NCI-H1105 (cell line): ENCODE data around the gene CD4.
A peak's percentile ranks its signal among the peaks of the same experiment; 100 is the strongest.

Experiments used
- DNase-seq: peaks from one replicate; lab custom pipeline; 2025; lab: John Stamatoyannopoulos, UW

The CD4 gene

DNA sequence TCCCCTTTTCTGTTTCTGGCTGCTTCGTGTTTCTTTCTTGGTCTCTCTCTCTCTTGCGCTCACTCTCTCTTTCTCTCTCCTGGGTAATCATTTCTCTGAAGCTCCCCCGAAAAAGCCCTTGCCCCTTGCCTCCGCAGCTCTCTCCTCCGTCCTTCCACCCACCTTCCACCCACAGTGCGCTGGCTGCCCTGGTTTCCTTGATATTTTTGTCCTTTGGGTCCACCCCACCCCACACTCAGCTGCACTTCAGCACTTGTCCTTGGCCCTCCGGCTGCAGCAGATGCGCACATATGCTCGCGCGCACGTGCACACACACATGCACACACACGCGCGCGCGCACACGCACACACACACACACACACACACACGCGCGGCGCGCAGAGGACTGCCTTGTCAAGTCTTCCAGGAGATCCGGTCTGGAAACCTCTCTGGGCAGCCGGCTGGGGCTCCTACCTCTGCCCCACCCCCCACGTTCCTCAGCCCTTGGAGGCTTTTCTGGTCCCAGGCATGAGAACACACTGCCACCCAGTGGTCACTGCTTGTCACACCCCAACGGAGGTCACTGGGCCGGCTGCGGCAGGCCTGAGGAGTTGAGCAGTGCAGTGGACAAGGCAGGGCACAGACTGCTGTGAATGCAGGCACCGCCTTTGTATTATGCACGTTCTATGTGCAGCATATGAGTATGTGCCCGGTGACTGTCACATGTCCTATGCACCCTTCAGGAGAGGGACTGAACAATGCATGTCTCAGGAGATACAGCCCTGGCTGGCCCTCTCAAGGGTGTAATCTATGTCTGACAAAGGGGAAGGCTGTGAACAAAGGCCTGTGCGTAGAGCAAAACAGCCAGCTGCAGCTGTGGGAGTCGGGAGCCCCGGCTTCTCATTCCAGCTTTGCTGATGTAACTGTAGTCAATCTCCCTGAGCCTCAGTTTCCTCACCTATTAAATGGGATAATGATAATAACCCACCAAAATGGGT, 10.5 kb upstream of the CD4 start:
- DNase-seq, result peak; percentile 93

DNA sequence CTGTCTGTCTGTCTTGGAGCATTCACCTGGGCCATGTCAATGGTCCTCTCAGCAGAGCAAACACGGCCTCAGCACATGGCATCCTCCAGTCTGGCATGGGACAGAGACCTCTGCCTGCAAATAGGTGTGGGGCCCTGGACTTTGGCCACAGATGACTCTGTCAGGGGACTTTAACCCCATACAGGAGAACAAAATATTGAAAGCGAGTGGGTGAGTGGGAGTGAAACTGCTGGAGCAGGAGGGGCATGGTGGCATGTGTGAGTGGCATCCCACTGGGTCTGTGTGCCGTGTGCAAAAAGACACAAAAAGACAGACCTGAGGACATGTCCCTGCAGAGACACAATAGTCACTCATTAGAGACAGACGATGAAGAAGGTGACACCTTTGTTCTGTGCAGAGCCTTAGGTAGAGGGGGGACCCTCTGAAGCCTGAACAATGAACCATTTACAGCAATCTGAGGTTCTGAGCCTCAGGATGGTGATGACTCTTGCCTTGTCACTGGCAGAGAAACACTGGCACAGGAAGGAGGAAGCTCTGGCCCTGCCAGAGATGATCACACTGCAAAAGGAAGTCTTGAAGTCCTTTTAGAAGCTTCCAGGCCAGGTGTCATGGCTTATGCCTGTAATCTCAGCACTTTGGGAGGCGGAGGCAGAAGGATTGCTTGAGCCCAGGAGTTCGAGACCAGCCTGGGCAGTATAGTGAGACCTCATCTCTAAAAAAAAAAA, 9.5 kb upstream of the CD4 start:
- no peak for DNase-seq

DNA sequence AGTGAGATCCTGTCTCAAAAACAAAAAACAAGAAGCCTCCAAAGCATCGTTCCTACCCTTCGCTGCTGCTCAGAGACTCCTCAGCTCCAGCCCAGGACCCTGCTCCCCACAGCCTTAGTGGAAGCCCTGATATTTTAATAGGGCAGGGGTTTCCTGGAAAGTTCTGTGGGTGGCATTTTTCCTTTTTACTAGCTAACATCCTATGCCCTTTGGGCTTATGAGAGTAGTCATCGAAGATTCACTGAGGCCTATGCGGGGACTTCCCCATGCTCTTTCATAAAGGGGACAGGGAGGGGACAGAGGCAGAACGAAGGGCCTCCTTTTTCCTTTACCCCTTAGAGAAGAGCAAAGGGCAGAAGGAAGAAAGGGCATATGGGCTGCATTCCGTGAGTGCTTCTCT, 8.8 kb upstream of the CD4 start:
- no peak for DNase-seq

DNA sequence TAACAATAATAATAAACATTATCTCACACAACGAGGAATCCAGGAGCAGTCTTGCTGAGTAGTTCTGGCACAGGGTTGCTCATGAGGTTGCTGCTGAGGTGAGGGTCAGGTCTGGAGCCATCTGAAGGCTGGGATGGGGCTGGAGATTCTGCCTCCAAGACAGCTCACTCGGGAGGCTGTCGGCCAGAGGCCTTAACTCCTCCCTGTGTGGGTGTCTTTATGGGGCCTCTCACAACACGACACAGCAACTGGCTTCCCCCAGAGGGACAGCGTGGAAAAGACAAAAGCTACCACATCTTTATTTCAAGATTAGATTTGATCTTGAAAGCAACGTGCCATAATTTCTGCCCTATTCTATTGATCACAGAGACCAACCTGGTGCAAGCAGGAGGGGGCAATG, 7.2 kb upstream of the CD4 start:
- no peak for DNase-seq

DNA sequence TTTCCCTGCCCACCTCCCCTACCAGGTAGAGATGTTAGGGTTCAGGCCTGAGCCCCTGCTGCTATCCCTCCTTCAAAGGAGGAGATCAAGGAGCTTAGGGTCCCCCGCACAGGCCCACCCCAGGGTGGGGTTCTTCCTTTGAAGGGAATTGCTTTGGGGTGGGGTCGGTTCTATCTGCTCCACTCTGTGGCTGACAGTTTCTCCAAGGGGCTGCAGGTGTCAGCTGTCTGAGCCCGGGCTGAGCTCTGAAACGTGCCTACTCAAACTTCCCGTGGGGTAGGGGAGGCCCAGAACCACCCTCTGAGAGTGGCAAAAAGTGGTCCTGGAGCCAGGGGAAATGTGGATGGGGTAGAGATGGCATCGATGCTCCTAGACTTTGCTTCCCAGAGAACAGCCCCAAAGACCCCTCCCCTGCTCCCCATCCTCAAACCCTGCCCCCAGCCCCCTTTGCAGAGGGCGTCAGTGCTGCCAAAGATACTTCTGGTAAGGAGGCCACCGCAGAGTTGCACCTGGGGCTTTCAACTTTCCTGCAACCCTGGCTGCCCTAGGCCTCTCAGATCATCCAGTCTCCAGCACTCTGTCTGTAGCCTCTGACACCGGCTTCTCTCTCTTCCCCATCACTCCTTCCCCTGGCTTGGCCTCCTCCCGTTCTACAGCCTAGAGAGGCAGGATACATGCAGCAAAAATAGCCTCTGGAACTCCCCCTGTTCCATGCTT, 6.3 kb upstream of the CD4 start:
- DNase-seq, result no peak

DNA sequence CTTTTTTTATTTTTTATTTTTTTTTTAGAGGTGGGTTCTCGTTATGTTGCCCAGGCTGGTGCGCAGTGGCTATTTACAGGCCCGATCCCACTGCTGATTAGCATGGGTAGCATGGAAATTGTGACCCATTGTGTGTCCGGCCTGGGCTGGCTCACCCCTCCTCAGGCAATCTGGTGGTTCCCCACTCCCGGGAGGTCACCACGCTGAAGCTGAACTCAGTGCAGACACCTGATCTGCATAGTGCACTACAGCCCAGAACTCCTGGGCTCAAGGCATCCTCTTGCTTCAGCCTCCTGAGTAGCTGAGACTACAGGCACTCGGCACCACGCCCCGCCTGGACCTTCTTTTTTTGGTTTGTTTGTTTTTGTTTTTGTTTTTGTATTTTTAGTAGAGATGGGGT, 5.5 kb upstream of the CD4 start:
- DNase-seq, result no peak

DNA sequence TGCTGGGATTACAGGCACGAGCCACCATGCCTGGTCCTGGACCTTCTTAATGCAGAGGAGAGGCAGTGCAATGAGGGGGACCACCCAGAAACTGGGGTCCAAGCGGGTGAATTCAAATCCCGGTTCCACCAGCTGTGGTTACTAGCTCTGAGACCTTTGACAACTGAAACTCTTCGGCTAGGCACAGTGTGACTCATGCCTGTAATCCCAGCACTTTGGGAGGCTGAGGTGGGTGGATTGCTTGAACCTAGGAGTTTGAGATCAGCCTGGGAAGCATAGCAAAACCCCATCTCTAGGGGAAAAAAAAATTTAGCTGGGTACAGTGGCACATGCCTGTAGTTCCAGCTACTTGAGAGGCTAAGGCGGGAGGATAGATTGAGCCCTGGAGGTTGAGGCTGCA, 5.0 kb upstream of the CD4 start:
- DNase-seq, result no peak

DNA sequence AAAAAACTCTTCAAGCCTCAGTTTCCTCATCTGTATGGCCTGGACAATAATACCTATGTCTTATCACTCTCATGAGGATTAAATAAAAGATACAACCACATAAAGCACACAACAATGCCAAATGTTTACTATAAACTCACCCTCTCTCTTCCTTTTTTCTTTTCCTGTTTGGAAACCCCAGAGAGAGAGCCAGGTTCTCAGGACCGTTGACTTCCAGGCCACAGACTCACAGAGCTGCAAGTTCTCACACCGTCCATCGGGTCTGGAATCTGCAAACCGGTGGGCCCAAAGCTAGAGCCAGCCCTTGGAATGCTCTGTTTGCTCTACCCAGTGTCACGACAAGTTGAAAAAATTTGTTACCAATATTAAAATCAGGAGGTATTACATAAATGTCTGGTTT, 4.6 kb upstream of the CD4 start:
- no peak for DNase-seq

DNA sequence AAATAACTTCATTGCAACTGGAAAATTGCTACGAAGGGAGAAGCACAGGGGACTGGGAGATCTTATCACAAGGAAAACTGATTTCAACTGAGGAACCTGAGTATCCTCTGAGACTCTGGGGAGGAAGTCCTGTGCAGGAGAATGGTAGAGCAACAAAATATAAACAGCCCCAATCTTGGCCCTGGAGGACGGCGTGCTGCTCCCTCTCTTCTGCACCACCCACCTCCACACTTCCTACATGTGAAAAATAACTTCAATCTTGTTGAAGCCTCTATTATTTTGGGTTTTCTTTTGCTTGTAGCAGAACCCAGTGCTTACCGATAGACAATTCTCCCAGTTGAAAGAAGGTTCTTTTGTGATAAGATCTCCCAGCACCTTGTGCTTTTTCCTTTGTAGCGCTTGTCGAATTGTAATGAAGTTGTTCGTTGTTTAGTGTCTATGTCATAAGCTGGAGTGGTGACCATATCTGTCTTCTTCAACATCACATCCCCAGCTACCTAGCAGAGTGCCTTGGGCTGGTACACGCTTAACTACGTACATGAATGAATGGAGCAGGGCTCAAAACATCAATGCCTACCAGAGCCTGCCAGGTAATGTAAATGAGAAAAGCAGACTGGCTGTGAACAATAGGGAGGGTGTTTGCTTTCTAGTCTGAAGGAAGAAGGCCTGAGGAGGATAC, 2.8 kb upstream of the CD4 start:
- no peak for DNase-seq

DNA sequence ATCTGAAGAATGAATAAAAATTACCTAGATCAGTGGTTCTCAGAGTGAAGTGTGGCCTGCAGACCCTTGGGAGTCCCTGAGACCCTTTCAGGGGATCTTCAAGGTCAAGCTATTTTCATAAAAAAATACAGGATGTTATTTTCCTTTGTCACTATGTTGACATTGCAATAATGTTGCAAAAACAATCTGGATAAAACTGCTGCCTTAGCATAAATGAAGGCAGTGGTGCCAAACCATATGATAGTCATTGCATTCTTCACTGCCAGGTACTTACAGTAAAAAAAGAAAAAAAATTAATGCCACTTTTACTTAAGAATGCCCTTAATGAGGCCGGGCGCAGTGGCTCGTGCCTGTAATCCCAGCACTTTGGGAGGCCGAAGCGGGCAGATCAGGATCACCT, 2.0 kb upstream of the CD4 start:
- no peak for DNase-seq

DNA sequence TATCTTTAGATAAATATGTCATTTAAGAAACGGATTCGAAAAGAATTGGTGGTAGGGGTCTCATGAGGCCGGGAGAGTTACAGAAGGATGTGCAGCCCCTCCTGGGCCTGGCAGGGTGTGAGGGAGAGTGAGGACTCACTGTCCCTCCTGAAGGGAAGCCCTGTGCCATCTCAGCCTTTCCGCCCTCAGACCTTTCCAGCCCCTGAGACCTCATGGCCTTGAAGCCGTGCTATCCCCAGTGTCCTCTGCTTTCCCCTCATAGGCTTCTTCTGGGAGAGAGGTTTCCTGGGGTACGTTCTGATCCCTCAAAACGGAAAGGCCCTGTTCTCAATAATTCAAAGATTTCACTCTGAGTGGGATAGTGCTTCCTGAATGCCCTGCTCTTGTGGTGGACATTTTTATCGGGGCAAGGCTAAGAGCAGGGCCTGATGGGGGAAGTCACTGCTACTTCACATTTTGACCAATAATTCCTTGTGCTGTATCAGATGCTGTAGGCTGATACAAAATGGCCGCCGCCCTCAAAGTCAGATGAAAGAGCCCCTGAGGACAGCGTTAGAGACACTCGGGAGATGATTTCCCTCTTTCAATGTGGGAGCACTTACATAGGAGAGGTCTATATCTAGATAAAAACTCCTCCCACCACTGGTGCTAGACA, 1.3 kb downstream of the CD4 start:
- DNase-seq, result no peak

DNA sequence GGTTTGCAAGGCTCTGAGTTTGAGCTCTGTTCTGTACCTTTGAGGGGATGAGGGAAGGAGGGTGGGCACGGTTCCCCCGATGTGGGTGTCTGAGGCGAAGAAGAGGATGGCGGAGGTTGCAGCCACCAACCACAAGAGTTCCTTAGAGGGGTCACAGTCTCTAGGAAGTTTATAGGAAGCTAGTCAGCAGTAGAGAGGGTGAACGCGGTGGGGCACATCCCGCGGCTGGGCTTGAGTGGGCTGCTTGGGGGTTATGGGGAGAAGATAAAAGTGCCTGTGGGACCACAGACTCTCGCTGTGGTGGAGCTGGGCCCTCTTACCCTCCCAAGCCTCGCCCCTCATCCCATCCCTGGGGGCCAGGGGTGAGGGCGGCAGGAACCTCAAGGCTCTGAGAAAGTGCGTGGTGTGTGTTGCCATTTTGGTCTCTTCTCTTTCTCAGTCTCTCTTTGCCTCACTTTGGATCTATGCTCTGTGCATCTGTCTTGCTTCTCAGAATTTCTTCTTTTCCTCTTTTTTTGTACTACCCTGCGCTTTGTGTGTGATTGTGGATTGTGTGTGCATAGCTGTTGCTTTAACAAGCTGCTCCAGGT, 2.7 kb downstream of the CD4 start:
- DNase-seq, result no peak

DNA sequence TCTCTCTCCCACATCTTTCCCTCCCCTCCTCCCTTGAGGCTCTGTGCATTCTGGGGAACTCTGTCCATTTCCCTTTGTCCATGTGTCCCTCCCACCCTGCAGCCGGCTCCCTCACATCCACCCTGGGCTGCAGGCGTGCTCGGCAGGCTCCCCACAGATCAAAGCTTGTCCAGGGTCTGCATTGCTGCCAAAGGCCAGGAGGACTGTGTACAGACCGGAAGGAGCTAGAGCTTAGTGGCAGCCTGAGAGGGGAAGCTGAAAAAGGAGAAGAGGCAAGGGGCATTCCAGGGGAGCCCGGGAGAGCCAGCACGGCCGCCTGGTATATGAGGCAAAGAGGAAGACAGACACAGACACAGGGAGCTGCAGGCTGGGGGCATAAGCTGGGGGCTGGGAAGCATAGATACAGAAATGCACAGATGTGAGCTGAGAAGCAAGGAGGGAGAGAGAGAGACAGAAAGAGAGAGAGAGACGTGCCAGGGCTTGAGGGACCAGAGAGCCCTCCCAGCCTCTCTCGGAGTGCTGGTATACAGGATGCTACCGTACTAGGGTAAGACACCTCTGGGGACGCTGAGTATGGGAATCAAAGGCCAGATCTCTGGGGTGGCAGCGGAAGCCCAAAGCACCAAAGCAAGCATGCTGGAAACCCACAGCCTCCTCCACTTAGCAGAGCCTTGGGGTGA, 3.3 kb downstream of the CD4 start:
- no peak for DNase-seq

DNA sequence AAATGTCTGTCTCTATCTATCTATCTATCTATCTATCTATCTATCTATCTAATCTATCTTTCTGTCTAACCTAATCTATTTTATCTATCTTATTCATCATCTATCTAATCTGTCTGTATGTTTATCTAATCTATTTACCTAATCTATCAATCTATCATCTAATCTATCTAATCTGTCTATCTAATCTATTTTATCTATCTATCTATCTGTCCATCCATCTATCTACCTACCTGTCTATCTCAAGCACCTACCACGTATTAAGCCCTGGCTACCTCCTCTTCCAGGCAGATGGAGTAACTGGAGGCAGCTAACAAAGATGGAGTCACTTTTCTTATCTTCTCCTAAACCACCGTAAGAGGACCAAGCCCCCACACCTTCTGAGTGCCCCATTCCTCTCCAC, 5.8 kb downstream of the CD4 start:
- no peak for DNase-seq

DNA sequence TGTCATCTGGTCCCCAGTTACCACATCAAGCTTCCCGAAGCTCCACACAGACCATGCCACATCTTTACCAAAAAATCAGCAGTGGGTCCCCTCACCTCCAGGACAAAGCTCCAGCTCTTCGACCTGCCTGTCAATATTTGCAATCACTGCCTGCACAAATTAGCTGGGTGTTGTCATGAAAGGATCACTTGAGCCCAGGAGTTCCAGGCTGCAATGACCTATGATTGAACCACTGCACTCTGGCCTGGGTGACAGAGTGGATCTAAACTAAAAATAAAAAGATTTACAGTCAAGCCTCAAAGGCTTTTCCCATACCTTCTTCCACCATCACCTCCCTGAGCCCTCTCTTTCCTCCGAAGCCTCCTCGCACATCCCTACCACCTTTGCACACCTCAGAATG, 7.2 kb downstream of the CD4 start:
- DNase-seq, result no peak

DNA sequence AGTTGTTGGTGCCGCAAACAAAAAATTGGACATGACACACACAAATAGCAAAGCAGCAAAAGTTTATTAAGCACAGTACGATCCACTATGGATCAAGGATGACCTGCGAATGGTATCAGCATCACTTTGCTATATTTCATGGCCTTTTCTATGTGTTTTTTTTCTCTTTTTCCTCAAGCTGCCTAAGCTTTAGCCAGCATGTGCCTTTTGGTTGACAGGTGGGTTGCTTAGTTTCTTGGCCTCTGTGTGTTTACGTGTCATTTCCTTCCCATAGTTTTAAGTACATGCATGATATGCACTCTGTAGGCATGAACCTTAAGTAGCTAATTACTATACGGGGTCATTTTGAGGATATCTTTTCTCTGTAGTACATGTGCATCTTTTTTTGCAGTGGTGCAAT, 9.8 kb downstream of the CD4 start:
- no peak for DNase-seq

DNA sequence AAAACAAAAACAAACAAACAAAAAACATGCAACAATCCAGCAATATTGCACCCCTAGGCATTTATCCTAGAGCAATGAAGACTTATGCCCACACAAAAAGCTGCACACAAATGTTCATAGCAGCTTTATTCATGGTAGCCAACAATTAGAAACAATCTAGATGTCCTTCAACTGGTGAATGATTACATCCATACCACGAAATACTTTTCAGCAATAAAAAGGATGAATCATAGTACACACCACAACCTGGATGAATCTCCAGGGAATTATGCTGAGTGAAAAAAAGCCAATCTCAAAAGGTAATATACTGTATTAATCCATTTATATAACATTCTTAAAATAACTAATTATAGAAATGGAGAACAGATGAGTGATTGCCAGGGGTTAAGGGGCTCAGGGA, 17.8 kb downstream of the CD4 start:
- DNase-seq, result no peak

DNA sequence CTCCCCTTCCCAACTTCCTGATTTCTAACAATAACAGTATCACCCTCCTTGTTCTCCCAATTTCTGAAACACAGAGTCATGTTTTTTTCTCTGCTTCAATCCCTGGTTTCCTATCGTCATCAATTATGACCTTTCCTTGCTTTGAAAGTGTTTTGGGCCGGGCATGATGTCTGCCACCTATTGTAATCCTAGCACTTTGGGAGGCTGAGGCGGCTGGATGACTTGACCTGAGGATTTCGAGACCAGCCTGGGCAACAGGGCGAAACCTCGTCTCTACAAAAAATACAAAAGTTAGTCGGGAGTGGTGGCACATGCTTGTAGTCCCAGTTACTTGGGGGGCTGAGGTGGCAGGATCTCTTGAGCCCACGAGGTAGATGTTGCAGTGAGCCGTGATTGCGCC, 19.7 kb downstream of the CD4 start:
- DNase-seq, result no peak

DNA sequence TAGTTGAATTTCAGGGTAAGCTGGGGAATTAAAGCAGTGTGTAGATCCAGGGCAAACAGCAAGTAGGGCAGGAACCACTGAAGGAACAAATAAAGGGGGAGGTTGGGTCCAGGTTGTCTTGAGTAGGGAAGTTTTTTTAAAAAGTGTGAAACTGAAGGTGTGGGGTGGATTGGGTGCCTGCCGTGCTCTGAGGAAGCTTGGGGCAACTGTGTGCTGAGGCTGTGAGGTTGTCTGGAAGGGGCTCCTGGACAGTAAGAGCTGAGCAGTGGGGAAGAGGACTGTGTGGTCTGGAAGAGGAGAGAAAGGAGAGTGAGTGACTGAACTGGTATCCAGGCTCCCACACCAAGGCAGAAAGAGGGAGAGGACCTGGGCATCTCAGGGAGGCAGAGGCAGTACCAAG, 21.4 kb downstream of the CD4 start:
- no peak for DNase-seq

DNA sequence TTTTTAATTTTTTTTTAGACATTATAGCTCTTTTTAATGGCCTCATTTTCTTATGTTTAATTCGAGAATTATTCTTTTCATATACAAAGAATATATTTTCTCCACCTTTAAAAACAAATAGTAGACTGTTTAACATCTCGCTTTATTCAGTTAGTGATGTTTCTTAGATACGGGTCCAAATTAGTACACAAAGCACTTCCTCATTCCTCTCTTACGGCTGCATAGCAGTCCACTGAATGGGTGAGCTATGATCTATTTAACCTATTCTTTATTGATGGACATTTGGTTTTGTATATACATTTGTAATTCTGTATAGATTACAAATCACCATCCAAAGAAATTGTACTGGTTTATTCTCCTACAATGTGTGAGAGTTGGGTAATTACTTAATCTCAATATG, 24.0 kb downstream of the CD4 start:
- DNase-seq, result no peak

DNA sequence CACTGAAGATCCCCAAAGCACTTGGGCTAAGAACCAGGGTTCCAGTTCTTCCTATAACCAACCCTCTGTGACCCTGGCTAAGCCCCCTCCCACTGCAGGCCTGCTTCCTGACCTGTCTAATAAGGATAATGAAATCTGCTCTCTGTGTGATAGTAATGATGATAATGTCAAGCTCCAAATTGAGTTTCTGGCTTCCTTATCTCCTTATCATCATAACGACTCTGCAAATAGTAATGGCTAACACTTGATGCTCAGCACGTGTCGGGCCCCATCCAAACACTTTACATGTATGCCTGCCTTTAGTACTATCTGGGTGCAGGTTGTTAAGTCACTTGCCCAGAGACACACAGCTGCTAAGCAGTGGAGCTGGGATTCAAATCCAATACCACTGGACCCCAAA, 27.3 kb downstream of the CD4 start:
- DNase-seq, result no peak
